22Rv1 (cell line): ENCODE results near the gene LRBA.

ENCODE experiments used
- ZFX ChIP-seq: fragments of 450-650 bp; IDR thresholded peaks from 2 replicates; pipeline ENCODE4 v1.6.1; 2017; ENCODE audit warnings: antibody characterized with exemption, borderline replicate concordance
- TF ChIP-seq, protein P1 (sequence below): fragments of 450-650 bp; IDR thresholded peaks from 2 replicates; pipeline ENCODE4 v1.5.1; 2017; ENCODE audit warnings: mild to moderate bottlenecking

DNA sequence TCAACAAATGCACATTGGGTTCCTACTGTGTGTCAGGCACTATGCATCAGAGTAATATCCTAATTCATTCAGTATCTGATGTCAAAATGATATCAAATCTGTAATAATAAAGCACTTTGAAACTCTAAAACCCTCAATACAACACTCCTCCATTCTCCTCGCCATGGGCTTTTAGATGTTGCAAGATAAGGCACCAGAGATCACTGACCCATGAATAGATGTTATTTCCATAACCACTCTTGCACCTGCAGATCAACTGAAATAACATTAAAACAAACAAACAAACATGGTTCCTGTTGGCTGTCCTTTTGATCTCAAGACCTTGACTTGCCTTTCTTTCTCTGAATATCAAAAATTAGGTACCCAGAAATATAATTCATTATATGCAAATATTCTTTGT lies 333.0 kb downstream of the LRBA start:
- TF ChIP-seq, protein P1, sequence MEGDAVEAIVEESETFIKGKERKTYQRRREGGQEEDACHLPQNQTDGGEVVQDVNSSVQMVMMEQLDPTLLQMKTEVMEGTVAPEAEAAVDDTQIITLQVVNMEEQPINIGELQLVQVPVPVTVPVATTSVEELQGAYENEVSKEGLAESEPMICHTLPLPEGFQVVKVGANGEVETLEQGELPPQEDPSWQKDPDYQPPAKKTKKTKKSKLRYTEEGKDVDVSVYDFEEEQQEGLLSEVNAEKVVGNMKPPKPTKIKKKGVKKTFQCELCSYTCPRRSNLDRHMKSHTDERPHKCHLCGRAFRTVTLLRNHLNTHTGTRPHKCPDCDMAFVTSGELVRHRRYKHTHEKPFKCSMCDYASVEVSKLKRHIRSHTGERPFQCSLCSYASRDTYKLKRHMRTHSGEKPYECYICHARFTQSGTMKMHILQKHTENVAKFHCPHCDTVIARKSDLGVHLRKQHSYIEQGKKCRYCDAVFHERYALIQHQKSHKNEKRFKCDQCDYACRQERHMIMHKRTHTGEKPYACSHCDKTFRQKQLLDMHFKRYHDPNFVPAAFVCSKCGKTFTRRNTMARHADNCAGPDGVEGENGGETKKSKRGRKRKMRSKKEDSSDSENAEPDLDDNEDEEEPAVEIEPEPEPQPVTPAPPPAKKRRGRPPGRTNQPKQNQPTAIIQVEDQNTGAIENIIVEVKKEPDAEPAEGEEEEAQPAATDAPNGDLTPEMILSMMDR = no peak
- TF ChIP-seq ZFX = no peak
